Parathyroid adenoma (tissue), 2 donors: ENCODE data around the gene ESYT2.

Source experiments
- H2AFZ ChIP-seq: fragments of 300-600 bp; sonication (generic); one replicate; pipeline ENCODE4 v1.7.0; 2017; ENCODE audit warnings: antibody characterized with exemption, mild to moderate bottlenecking
- H3K27ac ChIP-seq: fragments of 300-600 bp; sonication (generic); one replicate; pipeline ENCODE4 v1.7.0; 2017
- H3K27me3 ChIP-seq: fragments of 300-600 bp; sonication (generic); one replicate; pipeline ENCODE4 v1.7.0; 2017; ENCODE audit warnings: low read length; ENCODE audit not compliant: control insufficient read depth, insufficient read depth
- H3K36me3 ChIP-seq: fragments of 300-600 bp; sonication (generic); one replicate; pipeline ENCODE4 v1.7.0; 2017; ENCODE audit warnings: low read length; ENCODE audit not compliant: control insufficient read depth, insufficient read depth
- H3K4me1 ChIP-seq: fragments of 300-600 bp; sonication (generic); one replicate; pipeline ENCODE4 v1.7.0; 2017; ENCODE audit warnings: control low read depth
- H3K4me2 ChIP-seq: fragments of 300-600 bp; sonication (generic); one replicate; pipeline ENCODE4 v1.7.0; 2017; ENCODE audit warnings: low read length
- H3K4me3 ChIP-seq: fragments of 300-600 bp; sonication (generic); one replicate; pipeline ENCODE4 v1.7.0; 2017; ENCODE audit warnings: low read depth, low read length
- H3K79me2 ChIP-seq: fragments of 300-600 bp; sonication (generic); one replicate; pipeline ENCODE4 v1.7.0; 2017; ENCODE audit warnings: control low read depth
- H3K9ac ChIP-seq: fragments of 300-600 bp; sonication (generic); one replicate; pipeline ENCODE4 v1.7.0; 2017; ENCODE audit warnings: mild to moderate bottlenecking
- H3K9me3 ChIP-seq: fragments of 300-600 bp; sonication (generic); one replicate; pipeline ENCODE4 v1.7.0; 2017; ENCODE audit warnings: low read length; ENCODE audit not compliant: control insufficient read depth
- CTCF ChIP-seq: fragments of 300-600 bp; sonication (generic); IDR thresholded peaks from one replicate; pipeline ENCODE4 v1.7.0; 2017; ENCODE audit warnings: antibody characterized with exemption, mild to moderate bottlenecking
- donor health status: primary hyperparathyroidism.

The ESYT2 gene

GRCh38 chr7:158783595-158783994 is 45.7 kb downstream of the ESYT2 start:
- Histone ChIP-seq H3K4me1 (peaks cover 5% of the 10 kb centered on the region), H3K9ac (no peak overlapping the region), H3K36me3 (no peaks in the 10 kb centered on the region), H3K79me2 (no peaks in the 10 kb centered on the region), H3K27ac (peak overlapping the region; percentile 31), H3K9me3 (no peaks in the 10 kb centered on the region), H3K4me2 (no peak overlapping the region), H3K27me3 (no peaks in the 10 kb centered on the region), H2AFZ (no peak overlapping the region), H3K4me3 (no peak overlapping the region)
- no peak for TF ChIP-seq CTCF

GRCh38 chr7:158782761-158783401 is 46.4 kb downstream of the ESYT2 start:
- peak overlapping the region; percentile 31 for H3K27ac ChIP-seq
- no peak overlapping the region for H3K4me2 ChIP-seq
- H3K4me1 ChIP-seq: peaks cover 5% of the 10 kb centered on the region
- H3K4me3 ChIP-seq: no peak overlapping the region
- no peak overlapping the region for H3K9ac ChIP-seq
- TF ChIP-seq CTCF: no peak
- no peaks in the 10 kb centered on the region for H3K79me2 ChIP-seq
- no peaks in the 10 kb centered on the region for H3K27me3 ChIP-seq
- H3K9me3 ChIP-seq: no peaks in the 10 kb centered on the region
- no peaks in the 10 kb centered on the region for H3K36me3 ChIP-seq
- H2AFZ ChIP-seq: no peak overlapping the region

GRCh38 chr7:158781974-158782664 is 47.2 kb downstream of the ESYT2 start:
- H3K9me3 ChIP-seq: no peaks in the 10 kb centered on the region
- no peaks in the 10 kb centered on the region for H3K79me2 ChIP-seq
- H3K36me3 ChIP-seq: no peaks in the 10 kb centered on the region
- H3K4me1 ChIP-seq: peaks cover 5% of the 10 kb centered on the region
- no peak overlapping the region for H3K4me3 ChIP-seq
- H3K9ac ChIP-seq: no peak overlapping the region
- H3K27ac ChIP-seq: no peak overlapping the region
- TF ChIP-seq CTCF: no peak
- no peak overlapping the region for H3K4me2 ChIP-seq
- H3K27me3 ChIP-seq: no peaks in the 10 kb centered on the region
- no peak overlapping the region for H2AFZ ChIP-seq

GRCh38 chr7:158781217-158781973 is 47.9 kb downstream of the ESYT2 start:
- H3K4me1 ChIP-seq: peaks cover 5% of the 10 kb centered on the region
- H2AFZ ChIP-seq: no peak overlapping the region
- H3K4me3 ChIP-seq: no peak overlapping the region
- H3K27me3 ChIP-seq: no peaks in the 10 kb centered on the region
- no peaks in the 10 kb centered on the region for H3K9me3 ChIP-seq
- no peaks in the 10 kb centered on the region for H3K36me3 ChIP-seq
- no peak overlapping the region for H3K9ac ChIP-seq
- H3K4me2 ChIP-seq: no peak overlapping the region
- no peak overlapping the region for H3K27ac ChIP-seq
- H3K79me2 ChIP-seq: no peaks in the 10 kb centered on the region
- TF ChIP-seq CTCF: no peak
